ENCODE results near the gene TGM3. TPM values are rescaled to one million over a fixed set of nuclear protein-coding genes. Genes with fewer than 3 reads are reported as not detected.
"Not testable (repeated sequence)": the region's sequence is repeated elsewhere in the genome, so short reads cannot be mapped to it uniquely, and the experiment has no call there.

Gene TGM3
- total RNA-seq, 6 experiments from 2014 or later = 0.09 to 0.15 TPM; not detected in 4

GRCh38 chr20:2261046-2261485 is 34.7 kb upstream of the TGM3 start:
- no peak for DNase-seq
- Mint-ChIP-seq H3K4me3 (no peak overlapping the region), H3K27ac (no peak overlapping the region), H3K27me3 (ENCODE audit: insufficient read depth) (peaks cover 5% of the 10 kb centered on the region), H3K4me1 (ENCODE audit: low read depth) (peaks cover 14% of the 10 kb centered on the region), H3K36me3 (ENCODE audit: low read depth) (no peaks in the 10 kb centered on the region), H3K9me3 (no peaks in the 10 kb centered on the region)
- TF ChIP-seq CTCF (IDR thresholded peaks at IDR 0.05) = no peak

GRCh38 chr20:2261629-2262028 is 34.2 kb upstream of the TGM3 start:
- Mint-ChIP-seq H3K27me3 (ENCODE audit: insufficient read depth) (peaks cover 2% of the 10 kb centered on the region), H3K4me1 (ENCODE audit: low read depth) (peaks cover 14% of the 10 kb centered on the region), H3K4me3 (no peak overlapping the region), H3K36me3 (ENCODE audit: low read depth) (no peaks in the 10 kb centered on the region), H3K9me3 (no peaks in the 10 kb centered on the region), H3K27ac (no peak overlapping the region)
- no peak for DNase-seq
- no peak for TF ChIP-seq CTCF (IDR thresholded peaks at IDR 0.05)

GRCh38 chr20:2264118-2264517 is 31.7 kb upstream of the TGM3 start:
- H3K9me3 Mint-ChIP-seq = no peaks in the 10 kb centered on the region
- no peak overlapping the region for H3K4me3 Mint-ChIP-seq
- no peaks in the 10 kb centered on the region for H3K36me3 Mint-ChIP-seq (ENCODE audit: low read depth)
- no peak overlapping the region for H3K27ac Mint-ChIP-seq
- DNase-seq = no peak
- peaks cover 2% of the 10 kb centered on the region for H3K27me3 Mint-ChIP-seq (ENCODE audit: insufficient read depth)
- no peak for TF ChIP-seq CTCF (IDR thresholded peaks at IDR 0.05)
- H3K4me1 Mint-ChIP-seq (ENCODE audit: low read depth) = peaks cover 14% of the 10 kb centered on the region

- H3K27me3 Mint-ChIP-seq (ENCODE audit: insufficient read depth); H3K4me3 Mint-ChIP-seq; DNase-seq; H3K9me3 Mint-ChIP-seq; H3K4me1 Mint-ChIP-seq (ENCODE audit: low read depth); H3K27ac Mint-ChIP-seq; H3K36me3 Mint-ChIP-seq (ENCODE audit: low read depth): not testable (repeated sequence)
Observed at GRCh38 chr20:2264621-2265374, 31.0 kb upstream of the TGM3 start.

GRCh38 chr20:2273634-2274302 is 22.0 kb upstream of the TGM3 start:
- DNase-seq = no peak
- Mint-ChIP-seq H3K36me3 (ENCODE audit: low read depth) (no peaks in the 10 kb centered on the region), H3K9me3 (peaks cover 5% of the 10 kb centered on the region; the same call in 1 of the 2 replicates), H3K27me3 (ENCODE audit: insufficient read depth) (peaks cover 7% of the 10 kb centered on the region; the same call in 1 of the 2 replicates), H3K4me1 (ENCODE audit: low read depth) (no peaks in the 10 kb centered on the region), H3K27ac (no peak overlapping the region), H3K4me3 (no peak overlapping the region)
- TF ChIP-seq CTCF (IDR thresholded peaks at IDR 0.05) = no peak

GRCh38 chr20:2276015-2276414 is 19.8 kb upstream of the TGM3 start:
- H3K36me3 Mint-ChIP-seq (ENCODE audit: low read depth) = no peaks in the 10 kb centered on the region; the same call in 1 of the 2 replicates
- no peak overlapping the region for H3K4me3 Mint-ChIP-seq
- H3K9me3 Mint-ChIP-seq = 0 out of 2 replicates have a peak, but pooled peaks cover 3% of the 10 kb centered on the region
- no peak overlapping the region for H3K27ac Mint-ChIP-seq
- TF ChIP-seq CTCF (IDR thresholded peaks at IDR 0.05) = peak; percentile 32; the same call in 1 of the 2 replicates
- no peak for DNase-seq
- peaks cover 7% of the 10 kb centered on the region; the same call in 1 of the 2 replicates for H3K27me3 Mint-ChIP-seq (ENCODE audit: insufficient read depth)
- no peaks in the 10 kb centered on the region for H3K4me1 Mint-ChIP-seq (ENCODE audit: low read depth)

Measured in HFFc6 (cell line).